HEK293 (cell line): ENCODE measurements around the gene ERMP1.

ENCODE experiments used
- KLF1 ChIP-seq: fragments of 450-650 bp; formaldehyde crosslinking; IDR thresholded peaks from 2 replicates; pipeline ENCODE4 v1.5.1; 2016; ENCODE audit warnings: missing biosample characterization, missing genetic modification characterization
- MYNN ChIP-seq: fragments of 450-650 bp; formaldehyde crosslinking; IDR thresholded peaks from 2 replicates; pipeline ENCODE4 v1.5.1; 2016; ENCODE audit warnings: missing biosample characterization, missing genetic modification characterization, borderline replicate concordance
- OSR2 ChIP-seq: fragments of 450-650 bp; formaldehyde crosslinking; IDR thresholded peaks from 2 replicates; pipeline ENCODE4 v1.5.1; 2016; ENCODE audit warnings: missing biosample characterization, missing genetic modification characterization
- SALL2 ChIP-seq: fragments of 450-650 bp; formaldehyde crosslinking; IDR thresholded peaks from 2 replicates; pipeline ENCODE4 v1.5.0; 2017; ENCODE audit warnings: missing biosample characterization, mild to moderate bottlenecking, missing genetic modification characterization, borderline replicate concordance
- ZBTB21 ChIP-seq: fragments of 450-650 bp; formaldehyde crosslinking; IDR thresholded peaks from 2 replicates; pipeline ENCODE4 v1.5.1; 2017; ENCODE audit warnings: missing biosample characterization, missing genetic modification characterization
- ZFP69B ChIP-seq: fragments of 450-650 bp; formaldehyde crosslinking; IDR thresholded peaks from 2 replicates; pipeline ENCODE4 v1.5.1; 2016; ENCODE audit warnings: missing biosample characterization, missing genetic modification characterization
- ZNF157 ChIP-seq: fragments of 450-650 bp; formaldehyde crosslinking; IDR thresholded peaks from 2 replicates; pipeline ENCODE4 v1.5.1; 2016; ENCODE audit warnings: missing biosample characterization, missing genetic modification characterization
- ZNF211 ChIP-seq: fragments of 450-650 bp; formaldehyde crosslinking; IDR thresholded peaks from 2 replicates; pipeline ENCODE4 v1.5.1; 2016; ENCODE audit warnings: low read depth, missing biosample characterization, missing genetic modification characterization
- ZNF214 ChIP-seq: fragments of 450-650 bp; formaldehyde crosslinking; IDR thresholded peaks from 2 replicates; pipeline ENCODE4 v1.5.1; 2017; ENCODE audit warnings: missing biosample characterization, mild to moderate bottlenecking, missing genetic modification characterization, borderline replicate concordance
- ZNF24 ChIP-seq: fragments of 450-650 bp; formaldehyde crosslinking; IDR thresholded peaks from 2 replicates; pipeline ENCODE4 v1.5.1; 2016; ENCODE audit warnings: missing biosample characterization, missing genetic modification characterization
- ZNF274 ChIP-seq, 2 experiments: fragments of 200-500 bp in 1 of 2; fragments of 450-650 bp in 1 of 2; sonication (Bioruptor generic) in 1 of 2; formaldehyde crosslinking in 1 of 2; IDR thresholded peaks; 2 replicates each; pipeline versions ENCODE4 v1.5.1 to v1.6.1; 2014 to 2016; ENCODE audit warnings: borderline replicate concordance in 1 of 2, inconsistent platforms in 1 of 2, low read length in 1 of 2, missing biosample characterization in 1 of 2, missing genetic modification characterization in 1 of 2
- ZNF311 ChIP-seq: fragments of 450-650 bp; formaldehyde crosslinking; IDR thresholded peaks from 2 replicates; pipeline ENCODE4 v1.5.1; 2017; ENCODE audit warnings: missing biosample characterization, missing genetic modification characterization, borderline replicate concordance
- ZNF391 ChIP-seq: fragments of 450-650 bp; formaldehyde crosslinking; IDR thresholded peaks from 2 replicates; pipeline ENCODE4 v1.5.1; 2016; ENCODE audit warnings: low read depth, missing biosample characterization, missing genetic modification characterization, borderline replicate concordance
- ZNF510 ChIP-seq: fragments of 450-650 bp; formaldehyde crosslinking; IDR thresholded peaks from 2 replicates; pipeline ENCODE4 v1.5.1; 2018; ENCODE audit warnings: mild to moderate bottlenecking, missing genetic modification characterization, missing biosample characterization; ENCODE audit not compliant: insufficient replicate concordance
- ZNF548 ChIP-seq: fragments of 450-650 bp; formaldehyde crosslinking; IDR thresholded peaks from 2 replicates; pipeline ENCODE4 v1.5.1; 2016; ENCODE audit warnings: missing biosample characterization, missing genetic modification characterization
- ZNF600 ChIP-seq: fragments of 450-650 bp; formaldehyde crosslinking; IDR thresholded peaks from 2 replicates; pipeline ENCODE4 v1.5.1; 2016; ENCODE audit warnings: missing biosample characterization, missing genetic modification characterization
- ZNF621 ChIP-seq: fragments of 450-650 bp; formaldehyde crosslinking; IDR thresholded peaks from 2 replicates; pipeline ENCODE4 v1.5.1; 2017; ENCODE audit warnings: missing biosample characterization, missing genetic modification characterization
- ZNF626 ChIP-seq: fragments of 450-650 bp; sonication (Bioruptor Pico); formaldehyde crosslinking; IDR thresholded peaks from 2 replicates; pipeline ENCODE4 v1.5.1; 2018; ENCODE audit warnings: missing biosample characterization, missing genetic modification characterization, inconsistent platforms
- ZNF664 ChIP-seq: fragments of 450-650 bp; formaldehyde crosslinking; IDR thresholded peaks from 2 replicates; pipeline ENCODE4 v1.5.1; 2016; ENCODE audit warnings: missing biosample characterization, missing genetic modification characterization
- TF ChIP-seq, protein P1 (sequence below): fragments of 450-650 bp; formaldehyde crosslinking; IDR thresholded peaks from 2 replicates; pipeline ENCODE4 v1.5.1; 2016; ENCODE audit warnings: missing biosample characterization, missing genetic modification characterization
- TF ChIP-seq, protein P2 (sequence below): fragments of 450-650 bp; formaldehyde crosslinking; IDR thresholded peaks from 2 replicates; pipeline ENCODE4 v1.5.1; 2016; ENCODE audit warnings: missing biosample characterization, missing genetic modification characterization
- TF ChIP-seq, protein P3 (sequence below): fragments of 450-650 bp; formaldehyde crosslinking; IDR thresholded peaks from 2 replicates; pipeline ENCODE4 v1.5.1; 2017; ENCODE audit warnings: missing biosample characterization, mild to moderate bottlenecking, missing genetic modification characterization, moderate library complexity
- TF ChIP-seq, protein P4 (sequence below): fragments of 450-650 bp; formaldehyde crosslinking; IDR thresholded peaks from 2 replicates; pipeline ENCODE4 v1.5.1; 2016; ENCODE audit warnings: missing biosample characterization, missing genetic modification characterization
- TF ChIP-seq, protein P5 (sequence below): fragments of 450-650 bp; formaldehyde crosslinking; IDR thresholded peaks from 2 replicates; pipeline ENCODE4 v1.5.1; 2016; ENCODE audit warnings: missing biosample characterization, missing genetic modification characterization
- TF ChIP-seq, protein P6 (sequence below): fragments of 450-650 bp; formaldehyde crosslinking; IDR thresholded peaks from 2 replicates; pipeline ENCODE4 v1.5.1; 2016; ENCODE audit warnings: missing biosample characterization, missing genetic modification characterization
- TF ChIP-seq, protein P7 (sequence below): fragments of 450-650 bp; IDR thresholded peaks from 2 replicates; pipeline ENCODE4 v1.5.1; 2018; ENCODE audit warnings: missing biosample characterization, missing genetic modification characterization

ERMP1 gene

DNA sequence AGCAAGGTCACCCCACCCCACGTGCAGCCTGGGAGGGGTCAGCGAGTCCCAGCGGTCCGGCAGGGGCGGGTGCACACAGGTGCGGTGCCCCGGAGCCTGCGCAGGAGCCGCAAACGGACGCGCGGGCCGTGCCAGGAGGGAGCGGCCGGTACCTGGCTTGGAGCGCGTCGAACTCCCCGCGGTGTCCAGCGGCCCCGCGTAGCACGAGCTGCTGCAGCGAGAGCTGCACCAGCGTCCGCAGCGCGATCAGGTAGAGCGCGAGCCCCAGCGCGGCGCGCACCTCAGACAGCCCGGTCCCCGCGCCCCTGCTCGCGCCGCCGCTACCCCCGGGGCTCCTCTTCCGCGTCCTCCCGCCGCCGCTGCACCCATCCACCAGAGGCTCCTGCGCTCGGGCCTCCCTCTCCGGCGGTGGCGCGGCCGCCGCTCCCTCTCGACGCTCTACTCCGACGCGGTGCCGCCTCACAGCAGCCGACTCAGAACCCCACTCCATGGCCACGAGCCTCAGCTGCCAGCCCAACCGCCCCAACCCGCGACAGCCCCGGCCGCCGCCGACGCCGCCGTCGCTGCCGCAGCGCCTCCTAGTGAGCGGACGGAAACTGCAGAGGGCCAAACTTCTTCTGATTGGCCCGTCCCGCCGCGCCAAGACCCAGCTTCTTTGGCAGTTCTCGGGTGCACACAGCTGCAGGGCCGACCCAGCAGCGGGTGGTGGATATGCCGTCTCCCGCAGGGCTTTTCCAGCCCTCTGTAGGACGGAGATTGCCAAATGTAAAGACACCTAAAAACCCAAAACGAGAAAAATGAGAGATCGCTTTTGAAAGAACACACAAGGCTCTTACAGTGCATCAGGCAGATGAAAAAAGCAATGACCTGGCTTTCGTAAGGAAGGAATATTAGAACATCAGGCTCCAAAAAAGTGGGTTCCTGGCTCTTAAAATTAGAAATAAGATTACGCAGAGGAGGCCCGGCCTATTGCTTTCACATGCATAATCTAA, at the start of gene ERMP1 (continued):
- TF ChIP-seq, protein P1, sequence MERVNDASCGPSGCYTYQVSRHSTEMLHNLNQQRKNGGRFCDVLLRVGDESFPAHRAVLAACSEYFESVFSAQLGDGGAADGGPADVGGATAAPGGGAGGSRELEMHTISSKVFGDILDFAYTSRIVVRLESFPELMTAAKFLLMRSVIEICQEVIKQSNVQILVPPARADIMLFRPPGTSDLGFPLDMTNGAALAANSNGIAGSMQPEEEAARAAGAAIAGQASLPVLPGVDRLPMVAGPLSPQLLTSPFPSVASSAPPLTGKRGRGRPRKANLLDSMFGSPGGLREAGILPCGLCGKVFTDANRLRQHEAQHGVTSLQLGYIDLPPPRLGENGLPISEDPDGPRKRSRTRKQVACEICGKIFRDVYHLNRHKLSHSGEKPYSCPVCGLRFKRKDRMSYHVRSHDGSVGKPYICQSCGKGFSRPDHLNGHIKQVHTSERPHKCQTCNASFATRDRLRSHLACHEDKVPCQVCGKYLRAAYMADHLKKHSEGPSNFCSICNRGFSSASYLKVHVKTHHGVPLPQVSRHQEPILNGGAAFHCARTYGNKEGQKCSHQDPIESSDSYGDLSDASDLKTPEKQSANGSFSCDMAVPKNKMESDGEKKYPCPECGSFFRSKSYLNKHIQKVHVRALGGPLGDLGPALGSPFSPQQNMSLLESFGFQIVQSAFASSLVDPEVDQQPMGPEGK (tag by site-specific recombination), result no peak
- TF ChIP-seq OSR2 (no peak), ZNF311 (tag by site-specific recombination) (no peak), ZNF548 (tag by site-specific recombination) (no peak), ZFP69B (tag by site-specific recombination) (no peak), ZNF214 (tag by site-specific recombination) (no peak), ZNF211 (tag by site-specific recombination) (no peak), ZNF157 (no peak), MYNN (tag by site-specific recombination) (no peak), ZBTB21 (tag by site-specific recombination) (no peak), ZNF664 (no peak), ZNF274 (IDR thresholded peaks at IDR 0.05; ENCODE audit: low read length) (no peak), ZNF274 (tag by site-specific recombination; IDR thresholded peaks at IDR 0.05; ENCODE audit: borderline replicate concordance) (no peak), ZNF621 (tag by site-specific recombination) (no peak), ZNF24 (tag by site-specific recombination) (no peak), KLF1 (tag by site-specific recombination) (no peak), ZNF600 (tag by site-specific recombination) (peak; percentile 68; the same call in 1 of the 2 replicates), SALL2 (tag by site-specific recombination) (no peak), ZNF391 (tag by site-specific recombination) (0 out of 2 replicates have a peak, but pooled peaks have one; percentile 26), ZNF510 (tag by site-specific recombination) (no peak), ZNF626 (tag by site-specific recombination) (no peak)
- TF ChIP-seq, protein P2, sequence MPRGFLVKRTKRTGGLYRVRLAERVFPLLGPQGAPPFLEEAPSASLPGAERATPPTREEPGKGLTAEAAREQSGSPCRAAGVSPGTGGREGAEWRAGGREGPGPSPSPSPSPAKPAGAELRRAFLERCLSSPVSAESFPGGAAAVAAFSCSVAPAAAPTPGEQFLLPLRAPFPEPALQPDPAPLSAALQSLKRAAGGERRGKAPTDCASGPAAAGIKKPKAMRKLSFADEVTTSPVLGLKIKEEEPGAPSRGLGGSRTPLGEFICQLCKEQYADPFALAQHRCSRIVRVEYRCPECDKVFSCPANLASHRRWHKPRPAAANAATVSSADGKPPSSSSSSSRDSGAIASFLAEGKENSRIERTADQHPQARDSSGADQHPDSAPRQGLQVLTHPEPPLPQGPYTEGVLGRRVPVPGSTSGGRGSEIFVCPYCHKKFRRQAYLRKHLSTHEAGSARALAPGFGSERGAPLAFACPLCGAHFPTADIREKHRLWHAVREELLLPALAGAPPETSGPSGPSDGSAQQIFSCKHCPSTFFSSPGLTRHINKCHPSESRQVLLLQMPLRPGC (tag by site-specific recombination), result no peak
- TF ChIP-seq, protein P3, sequence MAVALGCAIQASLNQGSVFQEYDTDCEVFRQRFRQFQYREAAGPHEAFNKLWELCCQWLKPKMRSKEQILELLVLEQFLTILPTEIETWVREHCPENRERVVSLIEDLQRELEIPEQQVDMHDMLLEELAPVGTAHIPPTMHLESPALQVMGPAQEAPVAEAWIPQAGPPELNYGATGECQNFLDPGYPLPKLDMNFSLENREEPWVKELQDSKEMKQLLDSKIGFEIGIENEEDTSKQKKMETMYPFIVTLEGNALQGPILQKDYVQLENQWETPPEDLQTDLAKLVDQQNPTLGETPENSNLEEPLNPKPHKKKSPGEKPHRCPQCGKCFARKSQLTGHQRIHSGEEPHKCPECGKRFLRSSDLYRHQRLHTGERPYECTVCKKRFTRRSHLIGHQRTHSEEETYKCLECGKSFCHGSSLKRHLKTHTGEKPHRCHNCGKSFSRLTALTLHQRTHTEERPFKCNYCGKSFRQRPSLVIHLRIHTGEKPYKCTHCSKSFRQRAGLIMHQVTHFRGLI (tag by site-specific recombination), result peak; percentile 93
- TF ChIP-seq, protein P4, sequence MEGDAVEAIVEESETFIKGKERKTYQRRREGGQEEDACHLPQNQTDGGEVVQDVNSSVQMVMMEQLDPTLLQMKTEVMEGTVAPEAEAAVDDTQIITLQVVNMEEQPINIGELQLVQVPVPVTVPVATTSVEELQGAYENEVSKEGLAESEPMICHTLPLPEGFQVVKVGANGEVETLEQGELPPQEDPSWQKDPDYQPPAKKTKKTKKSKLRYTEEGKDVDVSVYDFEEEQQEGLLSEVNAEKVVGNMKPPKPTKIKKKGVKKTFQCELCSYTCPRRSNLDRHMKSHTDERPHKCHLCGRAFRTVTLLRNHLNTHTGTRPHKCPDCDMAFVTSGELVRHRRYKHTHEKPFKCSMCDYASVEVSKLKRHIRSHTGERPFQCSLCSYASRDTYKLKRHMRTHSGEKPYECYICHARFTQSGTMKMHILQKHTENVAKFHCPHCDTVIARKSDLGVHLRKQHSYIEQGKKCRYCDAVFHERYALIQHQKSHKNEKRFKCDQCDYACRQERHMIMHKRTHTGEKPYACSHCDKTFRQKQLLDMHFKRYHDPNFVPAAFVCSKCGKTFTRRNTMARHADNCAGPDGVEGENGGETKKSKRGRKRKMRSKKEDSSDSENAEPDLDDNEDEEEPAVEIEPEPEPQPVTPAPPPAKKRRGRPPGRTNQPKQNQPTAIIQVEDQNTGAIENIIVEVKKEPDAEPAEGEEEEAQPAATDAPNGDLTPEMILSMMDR, result peak; percentile 94
- TF ChIP-seq, protein P5, sequence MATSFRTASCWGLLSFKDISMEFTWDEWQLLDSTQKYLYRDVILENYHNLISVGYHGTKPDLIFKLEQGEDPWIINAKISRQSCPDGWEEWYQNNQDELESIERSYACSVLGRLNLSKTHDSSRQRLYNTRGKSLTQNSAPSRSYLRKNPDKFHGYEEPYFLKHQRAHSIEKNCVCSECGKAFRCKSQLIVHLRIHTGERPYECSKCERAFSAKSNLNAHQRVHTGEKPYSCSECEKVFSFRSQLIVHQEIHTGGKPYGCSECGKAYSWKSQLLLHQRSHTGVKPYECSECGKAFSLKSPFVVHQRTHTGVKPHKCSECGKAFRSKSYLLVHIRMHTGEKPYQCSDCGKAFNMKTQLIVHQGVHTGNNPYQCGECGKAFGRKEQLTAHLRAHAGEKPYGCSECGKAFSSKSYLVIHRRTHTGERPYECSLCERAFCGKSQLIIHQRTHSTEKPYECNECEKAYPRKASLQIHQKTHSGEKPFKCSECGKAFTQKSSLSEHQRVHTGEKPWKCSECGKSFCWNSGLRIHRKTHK (tag by site-specific recombination), result no peak
- TF ChIP-seq, protein P6, sequence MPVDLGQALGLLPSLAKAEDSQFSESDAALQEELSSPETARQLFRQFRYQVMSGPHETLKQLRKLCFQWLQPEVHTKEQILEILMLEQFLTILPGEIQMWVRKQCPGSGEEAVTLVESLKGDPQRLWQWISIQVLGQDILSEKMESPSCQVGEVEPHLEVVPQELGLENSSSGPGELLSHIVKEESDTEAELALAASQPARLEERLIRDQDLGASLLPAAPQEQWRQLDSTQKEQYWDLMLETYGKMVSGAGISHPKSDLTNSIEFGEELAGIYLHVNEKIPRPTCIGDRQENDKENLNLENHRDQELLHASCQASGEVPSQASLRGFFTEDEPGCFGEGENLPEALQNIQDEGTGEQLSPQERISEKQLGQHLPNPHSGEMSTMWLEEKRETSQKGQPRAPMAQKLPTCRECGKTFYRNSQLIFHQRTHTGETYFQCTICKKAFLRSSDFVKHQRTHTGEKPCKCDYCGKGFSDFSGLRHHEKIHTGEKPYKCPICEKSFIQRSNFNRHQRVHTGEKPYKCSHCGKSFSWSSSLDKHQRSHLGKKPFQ (tag by site-specific recombination), result no peak
- TF ChIP-seq, protein P7, sequence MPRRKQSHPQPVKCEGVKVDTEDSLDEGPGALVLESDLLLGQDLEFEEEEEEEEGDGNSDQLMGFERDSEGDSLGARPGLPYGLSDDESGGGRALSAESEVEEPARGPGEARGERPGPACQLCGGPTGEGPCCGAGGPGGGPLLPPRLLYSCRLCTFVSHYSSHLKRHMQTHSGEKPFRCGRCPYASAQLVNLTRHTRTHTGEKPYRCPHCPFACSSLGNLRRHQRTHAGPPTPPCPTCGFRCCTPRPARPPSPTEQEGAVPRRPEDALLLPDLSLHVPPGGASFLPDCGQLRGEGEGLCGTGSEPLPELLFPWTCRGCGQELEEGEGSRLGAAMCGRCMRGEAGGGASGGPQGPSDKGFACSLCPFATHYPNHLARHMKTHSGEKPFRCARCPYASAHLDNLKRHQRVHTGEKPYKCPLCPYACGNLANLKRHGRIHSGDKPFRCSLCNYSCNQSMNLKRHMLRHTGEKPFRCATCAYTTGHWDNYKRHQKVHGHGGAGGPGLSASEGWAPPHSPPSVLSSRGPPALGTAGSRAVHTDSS (tag by site-specific recombination), result no peak
